Muscle of leg (tissue), 11 donors: Measurements from ENCODE around the gene CELA3A. TPM values are rescaled to one million over a fixed set of nuclear protein-coding genes. Genes with fewer than 3 reads are reported as not detected.

Experiments used
- DNase-seq: peaks from one replicate; pipeline ENCODE4 v3.0.0; 2013
- H3K27ac ChIP-seq: one replicate; pipeline ENCODE4 v1.5.1; 2013; ENCODE audit warnings: mild to moderate bottlenecking, low read length, control low read depth
- H3K27me3 ChIP-seq: one replicate; pipeline ENCODE4 v1.6.1; 2013; ENCODE audit warnings: low read length; ENCODE audit not compliant: control insufficient read depth, insufficient read depth
- H3K36me3 ChIP-seq: one replicate; pipeline ENCODE4 v1.6.1; 2013; ENCODE audit warnings: low read length; ENCODE audit not compliant: control insufficient read depth, insufficient read depth
- H3K4me1 ChIP-seq: one replicate; pipeline ENCODE4 v1.6.1; 2013; ENCODE audit warnings: low read length; ENCODE audit not compliant: control insufficient read depth, insufficient read depth
- H3K4me3 ChIP-seq: one replicate; pipeline ENCODE4 v1.5.1; 2013; ENCODE audit warnings: low read length, control low read depth
- H3K9me3 ChIP-seq: replicated peaks from 2 replicates; pipeline ENCODE4 v1.6.1; 2013; ENCODE audit warnings: low read depth, low read length; ENCODE audit not compliant: control insufficient read depth
- WGBS: methylation state at CpG from one replicate; pipeline ENCODE4 v1.1.5; 2013; ENCODE audit warnings: missing lambda C conversion rate; ENCODE audit not compliant: insufficient coverage; 5-methylcytosine and 5-hydroxymethylcytosine counted together
- polyA plus RNA-seq, 8 donors: library from polyadenylated mRNA; unstranded; fragments of 120-200 nt; gene quantifications; one replicate each; pipeline versions ENCODE4 v1.2.1 to v1.2.3, GENCODE V29; 2013; ENCODE audit warnings: inconsistent platforms in 1 of 8, low replicate concordance in 1 of 8; ENCODE audit not compliant: insufficient read length in 8 of 8, insufficient read depth in 1 of 8
- total RNA-seq: library from RNA; stranded (reverse); fragments of 120-200 nt; gene quantifications from one replicate; pipeline ENCODE4 v1.2.4, GENCODE V29; 2013

CELA3A gene
- total and polyA plus RNA-seq, 9 donors = 0.21 to 1.2 (median 0.79) TPM; not detected in 5

- DNase-seq = no peak
- WGBS = no CpG with 5 or more reads among the region's 1 CpG
- Histone ChIP-seq H3K36me3 (peaks cover 22% of the 10 kb centered on the region), H3K27me3 (no peaks in the 10 kb centered on the region), H3K4me1 (peaks cover 13% of the 10 kb centered on the region), H3K4me3 (no peak overlapping the region), H3K9me3 (no peaks in the 10 kb centered on the region), H3K27ac (no peak overlapping the region)
Measured at GRCh38 chr1:22056043-22056442, 54.6 kb downstream of the CELA3A start.

GRCh38 chr1:22056936-22057335 lies 55.5 kb downstream of the CELA3A start:
- H3K9me3 ChIP-seq = no peaks in the 10 kb centered on the region
- H3K36me3 ChIP-seq = peaks cover 22% of the 10 kb centered on the region
- H3K27ac ChIP-seq = no peak overlapping the region
- no CpG with 5 or more reads among the region's 2 CpGs for WGBS
- H3K4me1 ChIP-seq = peaks cover 13% of the 10 kb centered on the region
- no peak overlapping the region for H3K4me3 ChIP-seq
- no peaks in the 10 kb centered on the region for H3K27me3 ChIP-seq
- DNase-seq = no peak

DNA sequence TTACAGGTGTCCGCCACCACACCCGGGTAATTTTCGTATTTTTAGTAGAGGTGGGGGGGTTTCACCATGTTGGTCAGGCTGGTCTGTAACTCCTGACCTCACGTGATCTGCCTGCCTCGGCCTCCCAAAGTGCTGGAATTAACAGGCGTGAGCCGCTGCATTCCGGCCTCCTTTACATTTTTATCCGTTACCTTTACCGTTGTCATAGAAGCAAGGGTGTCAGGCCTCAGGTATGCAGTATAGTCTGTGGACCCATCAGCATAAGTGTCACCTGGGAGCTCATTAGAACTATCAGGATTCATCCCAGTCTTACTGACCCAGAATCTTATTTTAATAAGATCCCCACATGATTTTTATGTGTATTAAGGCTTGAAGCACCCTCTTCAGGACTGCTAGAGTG lies 56.4 kb downstream of the CELA3A start:
- no peak overlapping the region for H3K27ac ChIP-seq
- H3K4me3 ChIP-seq = no peak overlapping the region
- no peaks in the 10 kb centered on the region for H3K9me3 ChIP-seq
- 83% methylated on average over 6 of the region's 10 CpGs for WGBS
- H3K36me3 ChIP-seq = peaks cover 22% of the 10 kb centered on the region
- no peaks in the 10 kb centered on the region for H3K27me3 ChIP-seq
- DNase-seq = no peak
- peaks cover 10% of the 10 kb centered on the region for H3K4me1 ChIP-seq

Other genes with a start within 250 kb of the CELA3A start
- 29.3 TPM for gene USP48, start 218.5 kb upstream of the CELA3A start, total RNA-seq
- gene USP48, start 218.5 kb upstream of the CELA3A start, polyA plus RNA-seq = 10 to 100 TPM; 36.2 to 56.6 (median 44.2) TPM
- 1.5 TPM for gene LDLRAD2, start 189.4 kb upstream of the CELA3A start, total RNA-seq
- 1 to 10 TPM; 4.7 to 9.1 (median 6.8) TPM for gene LDLRAD2, start 189.4 kb upstream of the CELA3A start, polyA plus RNA-seq
- 149 TPM for gene HSPG2, start 64.3 kb upstream of the CELA3A start, total RNA-seq
- gene HSPG2, start 64.3 kb upstream of the CELA3A start, polyA plus RNA-seq = 100 to 1,000 TPM; 245 to 460 (median 360) TPM
- not detected for gene CELA3B, start 24.6 kb upstream of the CELA3A start, total RNA-seq
- under 1 TPM in 5 of 8 donors, not detected in 3; 0.17 to 0.45 (median 0.31) TPM for gene CELA3B, start 24.6 kb upstream of the CELA3A start, polyA plus RNA-seq
- gene CDC42, start 51.1 kb downstream of the CELA3A start, total RNA-seq = 234 TPM
- gene CDC42, start 51.1 kb downstream of the CELA3A start, polyA plus RNA-seq = 100 to 1,000 TPM; 194 to 291 (median 237) TPM
- gene WNT4, start 141.4 kb downstream of the CELA3A start, total RNA-seq = 3.7 TPM
- gene WNT4, start 141.4 kb downstream of the CELA3A start, polyA plus RNA-seq = 1 to 10 TPM; 1.4 to 5.0 (median 3.5) TPM